GDM1 (cell line): ENCODE data around the gene TAMALIN.

ENCODE experiments used
- DNase-seq: peaks from one replicate; lab custom pipeline; 2025; lab: John Stamatoyannopoulos, UW

The TAMALIN gene

DNA sequence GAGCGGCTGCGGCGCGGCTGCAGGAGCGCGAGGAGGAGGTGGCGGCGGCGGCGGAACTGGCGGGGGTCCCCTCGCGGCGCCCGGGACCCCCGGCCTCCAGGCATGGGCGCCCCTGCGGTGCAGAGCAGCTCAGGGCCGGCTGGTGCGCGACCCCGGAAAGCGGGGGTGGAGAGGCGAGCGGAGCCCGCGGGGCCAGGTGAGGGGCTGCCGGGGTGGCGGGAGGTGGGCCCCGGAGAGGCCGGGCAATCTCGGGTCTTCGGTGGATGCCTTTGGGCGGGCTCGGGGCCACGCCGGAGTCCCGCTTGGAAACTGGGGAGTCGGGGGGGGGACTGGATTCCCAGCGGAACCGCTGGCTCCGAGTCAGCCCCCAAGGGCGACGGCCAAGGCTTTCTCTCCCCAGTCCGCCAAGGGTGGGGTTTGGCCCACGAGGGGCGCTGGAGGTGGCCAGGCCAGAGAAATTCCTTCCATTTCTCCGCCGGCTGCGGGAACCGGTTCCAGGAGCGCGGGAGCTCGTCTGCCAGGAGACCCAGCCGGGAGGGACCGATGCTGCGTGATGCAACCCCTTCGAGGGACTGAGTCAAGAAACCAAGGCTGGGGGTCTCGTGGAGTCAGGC, 30.6 kb downstream of the TAMALIN start:
- DNase-seq: no peak

DNA sequence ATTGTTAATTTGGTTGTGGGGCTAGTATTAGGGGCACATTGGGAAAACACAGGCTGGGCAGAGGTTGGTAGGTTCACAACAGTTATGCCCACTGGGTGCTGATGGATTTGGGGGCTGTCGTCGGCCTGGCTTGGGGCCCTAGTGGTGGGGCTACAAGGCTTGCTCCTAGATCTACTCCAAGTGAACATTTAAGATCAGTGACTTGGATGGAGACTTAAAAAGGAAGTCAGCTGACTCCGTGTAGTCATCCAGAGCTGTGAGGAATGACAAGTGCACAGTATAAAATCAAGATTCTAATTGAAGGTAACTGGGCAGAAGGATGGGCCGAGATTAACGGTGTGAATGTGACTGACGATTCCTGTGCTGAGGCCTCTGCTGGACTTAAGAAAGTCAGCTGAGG, 31.7 kb downstream of the TAMALIN start:
- DNase-seq: no peak

DNA sequence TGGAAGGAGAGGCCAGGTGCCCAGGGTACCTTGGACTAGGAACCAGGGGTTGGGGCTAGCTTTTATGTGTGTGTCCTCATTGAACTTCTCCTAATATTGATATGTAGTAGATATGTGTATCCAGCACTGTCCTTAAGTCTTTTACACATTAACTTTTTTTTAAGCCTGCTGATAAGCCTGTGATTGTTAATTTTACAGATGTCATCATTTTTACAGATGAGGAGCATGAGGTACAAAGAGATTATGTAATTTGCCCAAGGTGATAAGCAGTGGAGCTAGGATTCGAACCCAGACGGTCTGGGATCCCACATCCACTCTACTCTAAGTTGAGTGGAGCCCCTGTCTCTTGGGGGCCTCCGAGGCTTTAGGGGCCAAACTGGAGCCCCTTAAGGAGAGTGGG, 34.3 kb downstream of the TAMALIN start:
- DNase-seq: no peak

GRCh38 chr12:52041695-52042123, 35.0 kb downstream of the TAMALIN start:
- DNase-seq: no peak

GRCh38 chr12:52042706-52043385, 36.1 kb downstream of the TAMALIN start:
- DNase-seq: no peak

DNA sequence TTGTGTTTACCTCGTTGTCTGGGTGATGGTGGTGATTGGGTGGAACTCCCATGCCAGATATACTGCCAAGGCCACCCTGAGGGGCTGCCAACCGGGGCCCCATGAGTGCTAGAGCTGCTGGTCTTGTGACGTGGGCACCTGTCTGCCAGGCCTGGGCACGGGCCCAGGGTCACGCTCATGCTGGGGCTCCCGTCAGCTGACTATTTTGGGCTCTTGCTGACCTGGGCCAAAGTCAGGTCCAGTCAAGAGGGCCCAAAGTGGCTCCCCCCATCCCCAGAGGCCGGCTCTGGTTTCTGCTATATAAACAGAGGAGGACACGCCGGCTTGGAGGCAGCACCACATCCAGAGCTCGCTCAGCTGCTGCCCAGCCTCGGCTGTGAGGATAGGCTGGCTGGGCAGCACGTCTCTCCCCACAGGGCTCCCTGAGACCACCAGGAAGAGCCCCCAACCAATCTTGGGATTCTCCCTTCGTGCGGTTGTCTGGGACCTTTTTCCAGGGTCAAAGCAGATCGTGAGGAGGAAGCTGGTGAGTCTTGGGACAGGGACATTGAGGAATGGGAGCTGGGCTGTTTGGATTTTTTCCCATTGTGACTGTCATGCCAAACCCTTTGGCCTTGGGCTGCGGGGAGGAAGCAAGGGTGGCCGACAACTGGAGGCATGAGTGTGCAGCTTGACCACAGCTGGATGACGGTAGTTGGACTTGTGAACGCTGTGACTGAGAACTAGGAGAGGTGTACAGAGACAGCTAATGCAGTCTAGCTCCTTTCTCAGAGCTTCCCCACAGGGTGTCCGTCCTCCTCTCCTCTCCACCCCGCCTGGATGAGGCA, 36.9 kb downstream of the TAMALIN start:
- DNase-seq: no peak

DNA sequence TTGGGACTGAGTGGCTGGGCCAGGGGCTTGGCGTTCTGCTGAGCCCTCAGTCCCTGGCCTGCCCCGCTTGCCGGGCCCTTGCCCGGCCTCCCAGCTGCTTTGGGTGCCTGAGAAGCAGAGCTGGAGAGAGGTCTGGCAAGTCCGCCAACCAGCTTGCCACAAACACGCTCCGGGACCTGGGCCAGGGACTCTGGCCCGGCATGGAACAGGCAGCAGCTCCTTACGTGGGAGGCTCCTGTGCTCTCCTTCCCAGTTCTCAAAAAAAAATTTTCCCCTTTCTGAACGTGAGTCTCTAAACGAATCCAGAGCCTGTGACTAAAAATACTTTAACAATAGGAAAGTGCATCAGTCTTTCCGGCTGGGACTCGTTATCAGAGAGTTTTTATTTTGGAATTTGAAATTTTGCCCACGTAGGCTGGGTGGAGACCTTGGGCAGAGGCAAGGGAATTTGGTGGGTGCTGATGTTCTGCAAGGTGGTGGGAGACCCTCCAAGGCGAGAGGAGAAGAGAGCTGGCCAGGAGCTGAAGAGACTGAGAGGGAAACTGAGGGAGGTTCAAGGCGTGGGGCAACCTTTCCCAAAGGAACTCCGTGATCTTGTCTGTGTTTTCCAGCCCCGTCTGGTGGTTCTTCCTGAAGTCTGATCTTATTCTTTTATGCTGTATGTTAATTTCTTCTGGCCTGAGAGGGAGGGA, 37.7 kb downstream of the TAMALIN start:
- no peak for DNase-seq

DNA sequence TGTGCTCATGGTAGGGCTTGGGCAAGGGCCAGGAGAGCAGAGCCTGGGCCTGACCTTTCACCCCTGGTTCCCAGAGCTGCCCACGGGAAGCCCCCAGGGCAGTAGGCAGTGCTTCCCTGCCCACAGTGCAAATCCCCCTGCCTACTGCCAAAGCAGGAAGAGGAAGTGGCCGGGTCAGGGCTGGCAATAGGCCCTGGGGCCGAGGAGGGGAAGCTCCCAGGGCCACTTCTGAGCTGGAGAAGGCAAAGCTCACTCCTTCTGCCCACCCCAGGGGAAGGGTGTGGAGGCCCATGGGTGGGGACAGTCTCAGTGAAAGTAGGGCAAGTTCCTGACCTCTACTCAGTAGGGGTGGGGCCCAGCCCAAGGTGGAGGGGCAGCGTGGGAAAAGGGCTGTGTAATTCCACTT, 39.1 kb downstream of the TAMALIN start:
- DNase-seq: peak; percentile 13

DNA sequence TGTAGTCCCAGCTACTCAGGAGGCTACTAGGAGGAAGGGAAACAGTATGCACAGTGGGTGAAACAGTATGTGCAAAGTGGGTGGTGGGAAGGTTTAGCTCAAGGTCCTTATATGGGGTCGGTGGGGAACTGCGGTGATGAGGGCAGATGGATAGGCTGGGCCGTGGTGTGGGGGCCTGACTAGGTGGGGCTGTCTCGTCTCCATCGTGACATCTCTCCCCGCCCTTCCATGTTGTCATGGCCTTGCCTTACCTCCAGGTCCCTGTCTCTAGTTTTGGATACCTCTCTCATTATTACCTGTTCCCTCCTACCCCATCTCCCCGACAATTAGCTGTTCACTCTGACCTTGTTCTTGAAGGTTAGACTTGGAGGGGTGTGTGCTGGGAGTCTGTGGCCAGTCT, 40.1 kb downstream of the TAMALIN start:
- DNase-seq: no peak

DNA sequence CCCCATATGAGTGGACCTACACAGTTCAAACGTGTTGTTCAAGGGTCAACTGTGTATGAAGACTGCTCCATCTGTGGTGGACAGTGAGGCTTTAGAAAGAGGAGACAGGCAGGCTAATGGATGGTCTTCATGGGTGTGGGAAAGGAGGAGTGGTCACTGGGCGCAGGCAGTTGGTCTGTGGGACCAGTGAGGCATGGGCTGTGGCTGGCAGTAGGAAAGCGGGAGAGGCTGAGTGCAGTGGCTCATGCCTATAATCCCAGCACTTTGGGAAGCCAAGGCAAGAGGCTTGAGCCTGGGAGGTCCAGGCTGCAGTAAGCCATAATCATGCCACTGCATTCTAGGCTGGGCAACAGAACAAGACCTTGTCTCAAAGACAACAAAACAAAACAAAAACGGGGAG, 42.5 kb downstream of the TAMALIN start:
- DNase-seq: no peak

GRCh38 chr12:52049688-52050087, 42.9 kb downstream of the TAMALIN start:
- DNase-seq: no peak

GRCh38 chr12:52050116-52050757, 43.5 kb downstream of the TAMALIN start:
- DNase-seq: no peak

- peak; percentile 60 for DNase-seq
Observed at GRCh38 chr12:52050758-52051541, 44.2 kb downstream of the TAMALIN start, which contains the start of gene NR4A1. TSS of gene NR4A1 (plus strand) at chr12:52051442. CDS start at chr12:52054329, 2,887 bp downstream.

GRCh38 chr12:52052468-52053186, 45.9 kb downstream of the TAMALIN start:
- DNase-seq: no peak

DNA sequence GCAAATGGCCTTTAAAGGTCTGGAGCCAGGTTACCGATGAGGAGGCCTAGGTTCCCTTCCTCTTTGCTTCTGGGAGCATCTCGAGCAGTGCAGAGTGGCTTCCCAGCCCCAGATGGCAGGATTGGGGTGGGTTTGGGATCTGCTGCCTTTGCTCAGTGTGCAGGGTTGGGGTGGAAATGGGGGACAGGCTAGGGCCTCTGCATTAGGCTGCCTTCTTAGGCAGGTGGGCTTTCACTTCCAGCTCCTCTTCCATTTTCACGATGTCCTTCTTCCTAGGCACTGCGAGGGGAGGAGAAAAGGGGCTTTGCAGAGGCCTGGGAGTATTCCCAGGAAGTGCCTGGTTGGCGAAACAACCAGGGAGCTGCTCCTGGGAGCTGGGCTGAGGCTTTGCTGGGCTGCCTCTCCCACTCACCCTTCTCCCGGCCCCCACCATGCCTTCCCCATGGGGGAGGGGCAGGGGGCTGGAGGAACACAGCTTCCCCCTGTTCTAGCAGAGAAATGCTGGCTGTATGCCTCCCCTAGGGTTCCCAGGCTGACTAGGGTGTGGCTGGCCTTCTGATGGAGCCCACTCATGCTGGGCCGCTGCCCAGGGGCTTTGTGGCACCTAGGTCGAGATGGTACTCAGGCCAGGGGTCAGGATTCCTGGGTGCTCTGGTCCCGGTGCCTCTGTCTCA, 46.9 kb downstream of the TAMALIN start:
- DNase-seq: no peak

DNA sequence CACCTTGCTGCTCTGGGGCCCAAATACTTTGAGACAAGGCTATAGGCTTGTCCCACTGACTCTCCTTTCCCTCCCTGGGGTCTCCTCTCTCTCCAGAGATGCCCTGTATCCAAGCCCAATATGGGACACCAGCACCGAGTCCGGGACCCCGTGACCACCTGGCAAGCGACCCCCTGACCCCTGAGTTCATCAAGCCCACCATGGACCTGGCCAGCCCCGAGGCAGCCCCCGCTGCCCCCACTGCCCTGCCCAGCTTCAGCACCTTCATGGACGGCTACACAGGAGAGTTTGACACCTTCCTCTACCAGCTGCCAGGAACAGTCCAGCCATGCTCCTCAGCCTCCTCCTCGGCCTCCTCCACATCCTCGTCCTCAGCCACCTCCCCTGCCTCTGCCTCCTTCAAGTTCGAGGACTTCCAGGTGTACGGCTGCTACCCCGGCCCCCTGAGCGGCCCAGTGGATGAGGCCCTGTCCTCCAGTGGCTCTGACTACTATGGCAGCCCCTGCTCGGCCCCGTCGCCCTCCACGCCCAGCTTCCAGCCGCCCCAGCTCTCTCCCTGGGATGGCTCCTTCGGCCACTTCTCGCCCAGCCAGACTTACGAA, 47.6 kb downstream of the TAMALIN start:
- DNase-seq: no peak

GRCh38 chr12:52054833-52055730, 48.3 kb downstream of the TAMALIN start:
- DNase-seq: no peak
